Measurements from ENCODE around the gene SAMD13. TPM values are rescaled to one million over a fixed set of nuclear protein-coding genes. Genes with fewer than 3 reads are reported as not detected.
"Not testable (repeated sequence)": the region's sequence is repeated elsewhere in the genome, so short reads cannot be mapped to it uniquely, and the experiment has no call there.

SAMD13 gene
- polyA plus RNA-seq, 1 of the 3 experiments (the other 2 are of a cell fraction): 1.3 TPM

- Histone ChIP-seq H3K9me3 (no peaks in the 10 kb centered on the region), H3K9ac (no peak overlapping the region), H3K36me3 (replicated peaks in 1 of 2; ENCODE audit: control insufficient read depth in 1 of 2, insufficient read depth in 2 of 2, low read length in 1 of 2) (no peaks in the 10 kb centered on the region), H4K20me1 (ENCODE audit: insufficient read depth) (no peaks in the 10 kb centered on the region), H2AFZ (ENCODE audit: low read depth) (no peak overlapping the region), H3K27ac (ENCODE audit: low read depth in 2 of 2, low read length in 1 of 2) (no peak overlapping the region), H3K4me1 (ENCODE audit: control insufficient read depth in 1 of 2, insufficient read depth in 2 of 2, low read depth in 1 of 2, low read length in 1 of 2) (no peaks in the 10 kb centered on the region), H3K9me2 (no peaks in the 10 kb centered on the region), H3K79me2 (ENCODE audit: insufficient read depth) (no peaks in the 10 kb centered on the region), H3F3A (replicated peaks; ENCODE audit: insufficient read depth) (no peaks in the 10 kb centered on the region), H3K4me3 (ENCODE audit: low read depth in 2 of 2, low read length in 1 of 2) (no peak overlapping the region), H3K27me3 (ENCODE audit: insufficient read depth) (no peaks in the 10 kb centered on the region), H3K4me2 (no peak overlapping the region)
- no peak for DNase-seq
- 27% methylated on average over 1 of the region's 1 CpG for WGBS (ENCODE audit: low lambda C conversion rate)
- POLR2A ChIA-PET: no interaction called here
- CTCF ChIA-PET: no interaction called here
- TF ChIP-seq YY1 (IDR thresholded peaks at IDR 0.05; ENCODE audit: low read depth) (no peak), PBX3 (IDR thresholded peaks at IDR 0.05) (no peak)
These were observed 18.1 kb upstream of the SAMD13 start for GRCh38 chr1:84283381-84283780.

- ChIA-PET CTCF (no interaction called here), POLR2A (no interaction called here)
- Histone ChIP-seq H2AFZ (ENCODE audit: low read depth) (no peak overlapping the region), H3K27me3 (ENCODE audit: insufficient read depth) (no peaks in the 10 kb centered on the region), H4K20me1 (ENCODE audit: insufficient read depth) (no peaks in the 10 kb centered on the region), H3F3A (replicated peaks; ENCODE audit: insufficient read depth) (no peaks in the 10 kb centered on the region), H3K9me3 (no peaks in the 10 kb centered on the region), H3K9ac (no peak overlapping the region), H3K36me3 (replicated peaks in 1 of 2; ENCODE audit: control insufficient read depth in 1 of 2, insufficient read depth in 2 of 2, low read length in 1 of 2) (no peaks in the 10 kb centered on the region), H3K79me2 (ENCODE audit: insufficient read depth) (no peaks in the 10 kb centered on the region), H3K27ac (ENCODE audit: low read depth in 2 of 2, low read length in 1 of 2) (no peak overlapping the region), H3K4me1 (ENCODE audit: control insufficient read depth in 1 of 2, insufficient read depth in 2 of 2, low read depth in 1 of 2, low read length in 1 of 2) (no peaks in the 10 kb centered on the region), H3K9me2 (no peaks in the 10 kb centered on the region), H3K4me2 (no peak overlapping the region), H3K4me3 (ENCODE audit: low read depth in 2 of 2, low read length in 1 of 2) (no peak overlapping the region)
- 4% methylated on average over 1 of the region's 1 CpG for WGBS (ENCODE audit: low lambda C conversion rate)
- TF ChIP-seq ZBTB33 (IDR thresholded peaks at IDR 0.05; ENCODE audit: borderline replicate concordance, low read depth) (no peak), MEF2A (IDR thresholded peaks at IDR 0.05; ENCODE audit: borderline replicate concordance, low read depth) (no peak), FOSL2 (IDR thresholded peaks at IDR 0.05; ENCODE audit: borderline replicate concordance, low read depth) (no peak)
- DNase-seq: no peak
These were observed 15.4 kb upstream of the SAMD13 start for GRCh38 chr1:84286071-84286470.

- H3K4me3 ChIP-seq (ENCODE audit: low read depth in 2 of 2, low read length in 1 of 2); H3K9ac ChIP-seq; H4K20me1 ChIP-seq (ENCODE audit: insufficient read depth); H3K27ac ChIP-seq (ENCODE audit: low read depth in 2 of 2, low read length in 1 of 2); H3K9me3 ChIP-seq; H3F3A ChIP-seq (replicated peaks; ENCODE audit: insufficient read depth); H2AFZ ChIP-seq (ENCODE audit: low read depth); H3K4me1 ChIP-seq (ENCODE audit: control insufficient read depth in 1 of 2, insufficient read depth in 2 of 2, low read depth in 1 of 2, low read length in 1 of 2); H3K79me2 ChIP-seq (ENCODE audit: insufficient read depth); H3K27me3 ChIP-seq (ENCODE audit: insufficient read depth); DNase-seq; POLR2A ChIA-PET; H3K9me2 ChIP-seq; CTCF ChIA-PET; H3K36me3 ChIP-seq (replicated peaks in 1 of 2; ENCODE audit: control insufficient read depth in 1 of 2, insufficient read depth in 2 of 2, low read length in 1 of 2); H3K4me2 ChIP-seq: not testable (repeated sequence)
- WGBS (ENCODE audit: low lambda C conversion rate): 52% methylated on average over 3 of the region's 3 CpGs
These were observed 14.1 kb upstream of the SAMD13 start for GRCh38 chr1:84287389-84287788.

All from SK-N-SH (cell line).